Fibroblast of pulmonary artery (primary cell): Measurements from ENCODE around the gene SEMA6D.

Source experiments
- DNase-seq: peaks from one replicate; pipeline ENCODE4 v3.0.0-alpha.2; 2010; ENCODE audit warnings: low read depth
- H3K4me3 ChIP-seq: replicated peaks from 2 replicates; pipeline ENCODE4 v1.5.1; 2011; ENCODE audit warnings: low read depth, mild to moderate bottlenecking, control low read depth, low read length, moderate library complexity
- CTCF ChIP-seq: IDR thresholded peaks from 2 replicates; pipeline ENCODE4 v1.5.1; 2011; ENCODE audit warnings: mild to moderate bottlenecking, control low read depth, low read length, inconsistent platforms; ENCODE audit errors: missing control alignments

Gene SEMA6D

GRCh38 chr15:47814620-47815019 lies 97.3 kb downstream of the SEMA6D start:
- TF ChIP-seq CTCF, result no peak
- DNase-seq, result no peak

GRCh38 chr15:47817969-47818548 lies 100.8 kb downstream of the SEMA6D start:
- no peak for DNase-seq
- H3K4me3 ChIP-seq, result no peak overlapping the region
- no peak for TF ChIP-seq CTCF

More at GRCh38 chr15:47814620-47815019, 97.3 kb downstream of the SEMA6D start:
- no peak overlapping the region for H3K4me3 ChIP-seq

- H3K4me3 ChIP-seq, result no peak overlapping the region
- DNase-seq, result peak; percentile 40
- TF ChIP-seq CTCF, result no peak
These were observed 101.9 kb downstream of the SEMA6D start for GRCh38 chr15:47819158-47819557.

GRCh38 chr15:47820057-47820746 lies 102.9 kb downstream of the SEMA6D start:
- peak; percentile 78 for DNase-seq
- TF ChIP-seq CTCF, result no peak
- no peak overlapping the region for H3K4me3 ChIP-seq

GRCh38 chr15:47820747-47821319 lies 103.5 kb downstream of the SEMA6D start:
- no peak overlapping the region for H3K4me3 ChIP-seq
- TF ChIP-seq CTCF, result no peak
- DNase-seq, result peak; percentile 83

- TF ChIP-seq CTCF, result no peak
- DNase-seq, result no peak
- H3K4me3 ChIP-seq, result no peak overlapping the region
These were observed 104.7 kb downstream of the SEMA6D start for GRCh38 chr15:47822048-47822447.
